Smooth muscle cell (in vitro differentiated cells): Measurements from ENCODE around the gene TMEM178B. TPM values are rescaled to one million over a fixed set of nuclear protein-coding genes. Genes with fewer than 3 reads are reported as not detected.
"Not testable (repeated sequence)": the region's sequence is repeated elsewhere in the genome, so short reads cannot be mapped to it uniquely, and the experiment has no call there.

Experiments
- DNase-seq: peaks from one replicate; lab custom pipeline; 2025; ENCODE audit not compliant: unreplicated experiment; lab: John Stamatoyannopoulos, UW
- H2AFZ ChIP-seq: fragments of 200-600 bp; sonication (generic); 2 replicates; pipeline ENCODE4 v1.6.0; 2016; ENCODE audit warnings: antibody characterized with exemption, low read depth, mild to moderate bottlenecking
- H3F3A ChIP-seq: fragments of 200-600 bp; sonication (generic); 2 replicates; pipeline ENCODE4 v1.6.0; 2017; ENCODE audit warnings: antibody characterized with exemption, low read depth
- H3K27ac ChIP-seq: fragments of 200-600 bp; sonication (generic); 2 replicates; pipeline ENCODE4 v1.5.1; 2016; ENCODE audit warnings: low read depth, mild to moderate bottlenecking
- H3K27me3 ChIP-seq: fragments of 200-600 bp; sonication (generic); 2 replicates; pipeline ENCODE4 v1.6.1; 2016; ENCODE audit warnings: low read depth, mild to moderate bottlenecking
- H3K36me3 ChIP-seq: fragments of 200-600 bp; sonication (generic); 2 replicates; pipeline ENCODE4 v1.5.1; 2016; ENCODE audit warnings: low read depth
- H3K4me1 ChIP-seq: fragments of 200-600 bp; sonication (generic); 2 replicates; pipeline ENCODE4 v1.5.1; 2016; ENCODE audit warnings: low read depth
- H3K4me2 ChIP-seq: fragments of 200-600 bp; sonication (generic); 2 replicates; pipeline ENCODE4 v1.6.0; 2016; ENCODE audit warnings: mild to moderate bottlenecking
- H3K4me3 ChIP-seq: fragments of 200-600 bp; sonication (generic); 2 replicates; pipeline ENCODE4 v1.5.1; 2016; ENCODE audit warnings: mild to moderate bottlenecking
- H3K79me2 ChIP-seq: fragments of 200-600 bp; sonication (generic); 2 replicates; pipeline ENCODE4 v1.6.0; 2016; ENCODE audit warnings: low read depth, mild to moderate bottlenecking
- H3K9ac ChIP-seq: fragments of 200-600 bp; sonication (generic); 2 replicates; pipeline ENCODE4 v1.6.0; 2016; ENCODE audit warnings: low read depth
- H3K9me3 ChIP-seq: fragments of 200-600 bp; sonication (generic); replicated peaks from 2 replicates; pipeline ENCODE4 v1.5.1; 2016; ENCODE audit warnings: low read depth
- H4K20me1 ChIP-seq: fragments of 200-600 bp; sonication (generic); 2 replicates; pipeline ENCODE4 v1.6.0; 2016; ENCODE audit warnings: low read depth
- CTCF ChIP-seq: fragments of 200-600 bp; sonication (generic); IDR thresholded peaks from 2 replicates; pipeline ENCODE4 v1.5.1; 2017; ENCODE audit warnings: borderline replicate concordance, mild to moderate bottlenecking, antibody characterized with exemption; ENCODE audit not compliant: insufficient read depth, poor library complexity, severe bottlenecking
- WGBS: methylation state at CpG from one replicate; pipeline ENCODE4 v1.1.7; 2016; ENCODE audit warnings: low lambda C conversion rate; 5-methylcytosine and 5-hydroxymethylcytosine counted together
- polyA plus RNA-seq: library from polyadenylated mRNA; unstranded; fragments of >200 nt; fragmentation: Nextera tagmentation; extraction: Ambion mirVana; gene quantifications from 2 replicates; pipeline ENCODE4 v1.2.1, GENCODE V29; 2016
- total RNA-seq: library from RNA; depleted of rRNA; stranded (reverse); fragments of >200 nt; gene quantifications from 2 replicates; pipeline ENCODE4 v1.2.3, GENCODE V29; 2014

Gene TMEM178B
- total and polyA plus RNA-seq, 2 experiments from 2014 or later, result 0.72 TPM; not detected in 1

GRCh38 chr7:141076377-141076776 lies 2.5 kb downstream of the TMEM178B start:
- H3K36me3 ChIP-seq, result no peaks in the 10 kb centered on the region
- 61% methylated on average over 3 of the region's 3 CpGs for WGBS

GRCh38 chr7:141079219-141079618 lies 5.4 kb downstream of the TMEM178B start:
- no peaks in the 10 kb centered on the region for H3K79me2 ChIP-seq
- no peaks in the 10 kb centered on the region for H3K36me3 ChIP-seq
- no peak overlapping the region for H3K4me3 ChIP-seq
- H3F3A ChIP-seq, result no peaks in the 10 kb centered on the region
- H3K27me3 ChIP-seq, result peaks cover 47% of the 10 kb centered on the region
- no peak for TF ChIP-seq CTCF
- H4K20me1 ChIP-seq, result no peaks in the 10 kb centered on the region
- DNase-seq, result no peak
- 91% methylated on average over 8 of the region's 8 CpGs for WGBS
- no peak overlapping the region for H3K9ac ChIP-seq
- H3K27ac ChIP-seq, result no peak overlapping the region
- H2AFZ ChIP-seq, result no peak overlapping the region
- no peak overlapping the region for H3K4me2 ChIP-seq
- H3K4me1 ChIP-seq, result peaks cover 6% of the 10 kb centered on the region
- no peaks in the 10 kb centered on the region for H3K9me3 ChIP-seq

More at GRCh38 chr7:141076377-141076776, 2.5 kb downstream of the TMEM178B start:
- no peaks in the 10 kb centered on the region for H3F3A ChIP-seq
- no peaks in the 10 kb centered on the region for H3K9me3 ChIP-seq
- H3K27ac ChIP-seq, result no peak overlapping the region
- no peaks in the 10 kb centered on the region for H3K79me2 ChIP-seq
- H3K4me3 ChIP-seq, result no peak overlapping the region
- H2AFZ ChIP-seq, result no peak overlapping the region
- no peak overlapping the region for H3K4me2 ChIP-seq
- no peaks in the 10 kb centered on the region for H4K20me1 ChIP-seq
- H3K4me1 ChIP-seq, result peaks cover 28% of the 10 kb centered on the region
- H3K9ac ChIP-seq, result no peak overlapping the region
- peaks cover 75% of the 10 kb centered on the region for H3K27me3 ChIP-seq
- DNase-seq, result no peak
- TF ChIP-seq CTCF, result no peak

GRCh38 chr7:141089490-141089889 lies 15.6 kb downstream of the TMEM178B start:
- not testable (repeated sequence) for H3K4me2 ChIP-seq, H3F3A ChIP-seq, H3K79me2 ChIP-seq, H3K4me3 ChIP-seq, H3K9ac ChIP-seq, H3K36me3 ChIP-seq, H3K4me1 ChIP-seq, H3K27ac ChIP-seq, H3K9me3 ChIP-seq, H2AFZ ChIP-seq, DNase-seq, H4K20me1 ChIP-seq
- peaks cover 11% of the 10 kb centered on the region for H3K27me3 ChIP-seq
- WGBS, result 93% methylated on average over 2 of the region's 2 CpGs

GRCh38 chr7:141094336-141095070 lies 20.6 kb downstream of the TMEM178B start:
- Histone ChIP-seq H2AFZ (no peak overlapping the region), H3K4me3 (no peak overlapping the region), H3K27ac (no peak overlapping the region), H3K36me3 (no peaks in the 10 kb centered on the region), H4K20me1 (no peaks in the 10 kb centered on the region), H3K4me1 (no peaks in the 10 kb centered on the region), H3K4me2 (no peak overlapping the region), H3K9ac (no peak overlapping the region), H3K9me3 (no peaks in the 10 kb centered on the region), H3K27me3 (peaks cover 6% of the 10 kb centered on the region), H3K79me2 (no peaks in the 10 kb centered on the region), H3F3A (no peaks in the 10 kb centered on the region)
- DNase-seq, result no peak
- TF ChIP-seq CTCF, result no peak
- WGBS, result 46% methylated on average over 3 of the region's 3 CpGs
